Measurements from ENCODE around the gene COIL. TPM values are rescaled to one million over a fixed set of nuclear protein-coding genes. Genes with fewer than 3 reads are reported as not detected.

The COIL gene
- total RNA-seq, 2 experiments from 2014 or later = 19.4 to 20.3 TPM

DNA sequence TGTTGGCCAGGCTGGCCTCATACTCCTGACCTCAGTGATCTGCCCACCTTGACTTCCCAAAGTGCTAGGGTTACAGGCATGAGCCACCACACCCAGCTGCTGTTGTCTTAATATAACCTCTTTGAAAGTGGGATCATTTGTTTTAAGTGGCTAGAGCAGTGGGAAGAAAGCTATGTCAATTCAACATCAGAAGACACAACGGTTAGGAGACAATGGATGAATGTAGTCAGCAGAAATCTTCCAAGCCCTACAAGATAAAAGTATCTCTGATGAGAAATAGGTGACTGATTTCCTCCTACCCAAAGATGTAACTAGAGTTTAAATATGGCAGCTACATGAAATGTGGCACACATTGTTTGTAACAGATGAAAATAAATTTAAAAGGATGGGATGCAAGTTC, 27.0 kb downstream of the COIL start:
- H3K27ac Mint-ChIP-seq = no peak overlapping the region
- no peak overlapping the region for H3K27ac ChIP-seq (ENCODE audit: low read depth in 1 of 2, low read length in 2 of 2)
- no peaks in the 10 kb centered on the region for H3K27me3 ChIP-seq (ENCODE audit: control insufficient read depth in 1 of 2, insufficient read depth in 2 of 2, low read length in 2 of 2)
- DNase-seq (no peak), ATAC-seq (ENCODE audit: poor library complexity) (no peak)
- POLR2A ChIA-PET = no interaction called here
- TF ChIP-seq, protein P1, sequence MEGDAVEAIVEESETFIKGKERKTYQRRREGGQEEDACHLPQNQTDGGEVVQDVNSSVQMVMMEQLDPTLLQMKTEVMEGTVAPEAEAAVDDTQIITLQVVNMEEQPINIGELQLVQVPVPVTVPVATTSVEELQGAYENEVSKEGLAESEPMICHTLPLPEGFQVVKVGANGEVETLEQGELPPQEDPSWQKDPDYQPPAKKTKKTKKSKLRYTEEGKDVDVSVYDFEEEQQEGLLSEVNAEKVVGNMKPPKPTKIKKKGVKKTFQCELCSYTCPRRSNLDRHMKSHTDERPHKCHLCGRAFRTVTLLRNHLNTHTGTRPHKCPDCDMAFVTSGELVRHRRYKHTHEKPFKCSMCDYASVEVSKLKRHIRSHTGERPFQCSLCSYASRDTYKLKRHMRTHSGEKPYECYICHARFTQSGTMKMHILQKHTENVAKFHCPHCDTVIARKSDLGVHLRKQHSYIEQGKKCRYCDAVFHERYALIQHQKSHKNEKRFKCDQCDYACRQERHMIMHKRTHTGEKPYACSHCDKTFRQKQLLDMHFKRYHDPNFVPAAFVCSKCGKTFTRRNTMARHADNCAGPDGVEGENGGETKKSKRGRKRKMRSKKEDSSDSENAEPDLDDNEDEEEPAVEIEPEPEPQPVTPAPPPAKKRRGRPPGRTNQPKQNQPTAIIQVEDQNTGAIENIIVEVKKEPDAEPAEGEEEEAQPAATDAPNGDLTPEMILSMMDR (IDR thresholded peaks at IDR 0.05) = no peak
- H3K4me1 Mint-ChIP-seq (ENCODE audit: low read depth) = no peaks in the 10 kb centered on the region
- H3K4me3 ChIP-seq (ENCODE audit: low read length) = no peak overlapping the region
- CTCF ChIA-PET = no interaction called here
- peaks cover 26% of the 10 kb centered on the region for H3K36me3 ChIP-seq (ENCODE audit: insufficient read depth, low read length)
- no peaks in the 10 kb centered on the region for H3K4me1 ChIP-seq (ENCODE audit: insufficient read depth, low read length)
- no peak overlapping the region for H3K4me3 Mint-ChIP-seq
- H3K27me3 Mint-ChIP-seq = no peaks in the 10 kb centered on the region
- intact Hi-C loops (cut with DNase I, micrococcal nuclease) = no loop called here
- peaks cover 2% of the 10 kb centered on the region for H3K9me3 Mint-ChIP-seq
- peaks cover 0 to 3% of the 10 kb centered on the region in 2 experiments for H3K9me3 ChIP-seq (ENCODE audit: control insufficient read depth in 1 of 2, insufficient read depth in 1 of 2, low read length in 2 of 2)
- peaks cover 58% of the 10 kb centered on the region for H3K36me3 Mint-ChIP-seq (ENCODE audit: low read depth)

DNA sequence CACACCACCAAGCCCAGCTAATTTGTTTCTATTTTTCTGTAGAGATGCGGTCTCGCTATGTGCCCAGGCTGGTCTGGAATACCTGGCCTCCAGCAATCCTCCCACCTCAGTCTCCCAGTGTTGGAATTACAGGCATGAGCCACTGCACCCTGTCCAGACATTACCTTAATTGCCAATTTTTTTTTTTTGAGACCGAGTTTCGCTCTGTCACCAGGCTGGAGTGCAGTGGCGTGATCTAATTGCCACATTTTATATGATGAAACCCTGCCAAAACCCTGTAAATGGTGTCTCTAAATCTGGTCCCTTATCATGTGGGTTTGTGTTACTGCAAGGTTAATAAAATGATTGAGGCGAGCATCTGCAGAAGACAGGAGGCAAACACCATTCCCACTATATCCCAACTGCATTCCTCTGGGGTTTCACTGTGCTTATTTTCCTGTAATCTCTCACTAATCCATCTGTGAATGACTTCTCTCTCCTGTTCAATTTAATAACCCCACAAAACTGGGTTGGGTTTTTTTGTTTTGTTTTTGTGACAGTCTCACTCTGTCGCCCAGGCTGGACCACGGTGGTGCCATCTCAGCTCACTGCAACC, 27.6 kb downstream of the COIL start:
- no peaks in the 10 kb centered on the region for H3K4me1 Mint-ChIP-seq (ENCODE audit: low read depth)
- peaks cover 0 to 4% of the 10 kb centered on the region in 2 experiments for H3K9me3 ChIP-seq (ENCODE audit: control insufficient read depth in 1 of 2, insufficient read depth in 1 of 2, low read length in 2 of 2)
- H3K4me3 ChIP-seq (ENCODE audit: low read length) = no peak overlapping the region
- H3K4me1 ChIP-seq (ENCODE audit: insufficient read depth, low read length) = no peaks in the 10 kb centered on the region
- no peaks in the 10 kb centered on the region for H3K27me3 ChIP-seq (ENCODE audit: control insufficient read depth in 1 of 2, insufficient read depth in 2 of 2, low read length in 2 of 2)
- H3K27ac ChIP-seq (ENCODE audit: low read depth in 1 of 2, low read length in 2 of 2) = no peak overlapping the region
- peaks cover 2% of the 10 kb centered on the region for H3K9me3 Mint-ChIP-seq
- H3K27me3 Mint-ChIP-seq = no peaks in the 10 kb centered on the region
- ChIA-PET CTCF (no interaction called here), POLR2A (no interaction called here)
- peaks cover 52% of the 10 kb centered on the region for H3K36me3 Mint-ChIP-seq (ENCODE audit: low read depth)
- no peak for DNase-seq
- intact Hi-C loops (cut with DNase I, micrococcal nuclease) = no loop called here
- no peak overlapping the region for H3K27ac Mint-ChIP-seq
- TF ChIP-seq, protein P1 (IDR thresholded peaks at IDR 0.05) = no peak
- H3K36me3 ChIP-seq (ENCODE audit: insufficient read depth, low read length) = peaks cover 22% of the 10 kb centered on the region
- no peak for ATAC-seq (ENCODE audit: poor library complexity)
- H3K4me3 Mint-ChIP-seq = no peak overlapping the region

DNA sequence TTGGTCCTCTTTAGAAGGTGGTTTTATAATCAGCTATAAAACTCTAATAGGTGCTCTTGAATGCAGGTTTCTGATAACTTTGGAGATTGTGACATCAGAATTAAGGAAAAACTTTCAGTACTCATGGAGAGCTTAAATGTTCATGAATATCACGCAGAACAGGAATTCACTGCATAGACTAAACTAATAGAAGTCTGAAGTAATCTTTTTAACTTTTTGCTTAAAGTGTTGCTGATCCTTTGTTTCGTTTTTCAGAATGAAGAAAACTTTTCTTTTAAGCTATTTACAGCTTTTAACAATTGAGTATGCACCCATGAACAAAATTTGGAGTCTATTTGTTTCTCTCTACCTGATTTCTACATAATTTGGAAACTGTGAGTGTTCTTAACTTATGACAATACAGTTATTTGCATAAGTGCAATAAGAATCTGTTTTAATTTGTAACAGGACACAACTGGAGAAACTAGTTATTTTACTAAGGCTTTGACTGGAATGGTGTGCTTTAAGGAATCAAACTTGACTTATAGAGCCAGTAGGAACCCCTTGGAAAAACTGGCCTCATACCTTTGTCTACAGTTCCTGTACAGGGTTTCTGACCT, 30.0 kb downstream of the COIL start:
- ChIA-PET POLR2A (no interaction called here), CTCF (interaction anchor here (1.1 kb wide), 1 partner anchor 9 kb away, joined by 3 read pairs; no protein-coding TSS in a partner anchor)
- Histone ChIP-seq H3K36me3 (ENCODE audit: insufficient read depth, low read length) (peaks cover 2% of the 10 kb centered on the region), H3K9me3 (ENCODE audit: control insufficient read depth in 1 of 2, insufficient read depth in 1 of 2, low read length in 2 of 2) (peaks cover 0 to 4% of the 10 kb centered on the region in 2 experiments), H3K4me3 (ENCODE audit: low read length) (no peak overlapping the region), H3K27ac (ENCODE audit: low read depth in 1 of 2, low read length in 2 of 2) (no peak overlapping the region), H3K4me1 (ENCODE audit: insufficient read depth, low read length) (no peaks in the 10 kb centered on the region), H3K27me3 (ENCODE audit: control insufficient read depth in 1 of 2, insufficient read depth in 2 of 2, low read length in 2 of 2) (no peaks in the 10 kb centered on the region)
- Mint-ChIP-seq H3K27ac (no peak overlapping the region), H3K27me3 (no peaks in the 10 kb centered on the region), H3K9me3 (peaks cover 2% of the 10 kb centered on the region), H3K4me3 (no peak overlapping the region), H3K36me3 (ENCODE audit: low read depth) (peaks cover 34% of the 10 kb centered on the region), H3K4me1 (ENCODE audit: low read depth) (no peaks in the 10 kb centered on the region)
- TF ChIP-seq, protein P1 (IDR thresholded peaks at IDR 0.05) = no peak
- ATAC-seq (ENCODE audit: poor library complexity) (no peak), DNase-seq (no peak)
- intact Hi-C loops (cut with DNase I, micrococcal nuclease) = no loop called here

Data from CD4-positive, alpha-beta T cell (primary cell).